GM12878 (cell line): ENCODE measurements around the gene ZNF792. TPM values are rescaled to one million over a fixed set of nuclear protein-coding genes. Genes with fewer than 3 reads are reported as not detected.

Experiments used
- CBX3 ChIP-seq: fragments of 200-600 bp; sonication (generic); IDR thresholded peaks from 2 replicates; pipeline ENCODE4 v1.6.1; 2016; ENCODE audit warnings: low read depth, borderline replicate concordance
- CBX5 ChIP-seq: sonication (generic); IDR thresholded peaks from 2 replicates; pipeline ENCODE4 v1.6.1; 2016; ENCODE audit warnings: low read depth, moderate library complexity, mild to moderate bottlenecking, inconsistent platforms
- FOXK2 ChIP-seq: fragments of 450-650 bp; IDR thresholded peaks from 2 replicates; pipeline ENCODE4 v1.6.1; 2017; ENCODE audit warnings: mild to moderate bottlenecking, moderate library complexity
- FOXM1 ChIP-seq: IDR thresholded peaks from 2 replicates; pipeline ENCODE4 v1.6.1; 2012; ENCODE audit warnings: low read depth, mild to moderate bottlenecking, inconsistent platforms, low read length, moderate library complexity
- MYB ChIP-seq: fragments of 150-350 bp; IDR thresholded peaks from 2 replicates; pipeline ENCODE4 v1.6.1; 2014; ENCODE audit warnings: mild to moderate bottlenecking, low read depth, low read length, borderline replicate concordance
- NFIC ChIP-seq: IDR thresholded peaks from 2 replicates; pipeline ENCODE4 v1.6.1; 2012; ENCODE audit warnings: low read depth, mild to moderate bottlenecking, inconsistent platforms, low read length, moderate library complexity
- NR2C2 ChIP-seq: IDR thresholded peaks from 2 replicates; pipeline ENCODE4 v1.6.1; 2011; ENCODE audit warnings: borderline replicate concordance, low read depth; ENCODE audit not compliant: control insufficient read depth, insufficient read length
- RAD21 ChIP-seq: IDR thresholded peaks from 2 replicates; pipeline ENCODE4 v1.6.1; 2011; ENCODE audit warnings: mild to moderate bottlenecking, low read depth, low read length, moderate library complexity; ENCODE audit not compliant: insufficient read depth
- RAD51 ChIP-seq: fragments of 450-650 bp; IDR thresholded peaks from 2 replicates; pipeline ENCODE4 v1.6.1; 2016; ENCODE audit warnings: moderate library complexity, mild to moderate bottlenecking, inconsistent platforms
- SREBF2 ChIP-seq: IDR thresholded peaks from 2 replicates; pipeline ENCODE4 v1.6.1; 2012; ENCODE audit warnings: mild to moderate bottlenecking, low read length
- SRF ChIP-seq, 2 experiments: IDR thresholded peaks; 2 replicates each; pipeline ENCODE4 v1.6.1; 2011; ENCODE audit warnings: low read depth in 2 of 2, low read length in 2 of 2, mild to moderate bottlenecking in 1 of 2, moderate library complexity in 1 of 2
- STAT1 ChIP-seq: fragments of 450-650 bp; conservative IDR thresholded peaks from 2 replicates; pipeline ENCODE4 v1.6.1; 2014; ENCODE audit warnings: antibody characterized with exemption, mild to moderate bottlenecking
- ZNF207 ChIP-seq: fragments of 450-650 bp; IDR thresholded peaks from 2 replicates; pipeline ENCODE4 v1.6.1; 2014; ENCODE audit warnings: antibody characterized with exemption, mild to moderate bottlenecking, borderline replicate concordance
- polyA plus RNA-seq, 11 experiments: library from polyadenylated mRNA; depleted of rRNA in 4 of 11; unstranded in 6 of 11; stranded (reverse) in 5 of 11; fragments of >200 nt; fragmentation: Nextera tagmentation in 4 of 11; fragmentation: Illumina TruSeq in 1 of 11; extraction: Ambion mirVana in 4 of 11; extraction: Trizol in 1 of 11; gene quantifications; 1 replicate in 1 of 11; 2 replicates in 10 of 11; pipeline versions ENCODE4 v1.2.1 to v1.2.3, GENCODE V29; 2011 to 2016; ENCODE audit warnings: inconsistent platforms in 2 of 11, missing spikeins in 2 of 11, low read depth in 1 of 11
- total RNA-seq, 4 experiments: library from RNA; depleted of rRNA in 3 of 4; stranded (reverse); fragments of >200 nt in 3 of 4; fragmentation: Illumina TruSeq in 1 of 4; extraction: Trizol in 1 of 4; gene quantifications; 2 replicates each; pipeline versions ENCODE4 v1.2.1 to v1.2.3, GENCODE V29; 2013 to 2021
- TF ChIP-seq, protein P1 (sequence below): fragments of 450-650 bp; IDR thresholded peaks from 2 replicates; pipeline ENCODE4 v1.6.1; 2017; ENCODE audit warnings: mild to moderate bottlenecking, low read depth, inconsistent platforms; ENCODE audit not compliant: poor library complexity, severe bottlenecking
- TF ChIP-seq, protein P2 (sequence below): IDR thresholded peaks from 2 replicates; pipeline ENCODE4 v1.6.1; 2012; ENCODE audit warnings: low read depth, low read length, improper control_type of control experiment
- TF ChIP-seq, protein P3 (sequence below): IDR thresholded peaks from 2 replicates; pipeline ENCODE4 v1.6.1; 2012; ENCODE audit warnings: low read length, inconsistent platforms
- TF ChIP-seq, protein P4 (sequence below): fragments of 450-650 bp; formaldehyde crosslinking; IDR thresholded peaks from 2 replicates; pipeline ENCODE4 v1.4.0; 2020; ENCODE audit warnings: mild to moderate bottlenecking, moderate library complexity
- TF ChIP-seq, protein P5 (sequence below): fragments of 450-650 bp; formaldehyde crosslinking; IDR thresholded peaks from 2 replicates; pipeline ENCODE4 v1.5.0; 2022; ENCODE audit warnings: mild to moderate bottlenecking, missing genetic modification characterization

ZNF792 gene
- total and polyA plus RNA-seq, 10 of the 15 experiments (the other 5 are each of a cell fraction or from before 2014, with no cell fraction given): 0.53 to 4.8 (median 1.3) TPM

DNA sequence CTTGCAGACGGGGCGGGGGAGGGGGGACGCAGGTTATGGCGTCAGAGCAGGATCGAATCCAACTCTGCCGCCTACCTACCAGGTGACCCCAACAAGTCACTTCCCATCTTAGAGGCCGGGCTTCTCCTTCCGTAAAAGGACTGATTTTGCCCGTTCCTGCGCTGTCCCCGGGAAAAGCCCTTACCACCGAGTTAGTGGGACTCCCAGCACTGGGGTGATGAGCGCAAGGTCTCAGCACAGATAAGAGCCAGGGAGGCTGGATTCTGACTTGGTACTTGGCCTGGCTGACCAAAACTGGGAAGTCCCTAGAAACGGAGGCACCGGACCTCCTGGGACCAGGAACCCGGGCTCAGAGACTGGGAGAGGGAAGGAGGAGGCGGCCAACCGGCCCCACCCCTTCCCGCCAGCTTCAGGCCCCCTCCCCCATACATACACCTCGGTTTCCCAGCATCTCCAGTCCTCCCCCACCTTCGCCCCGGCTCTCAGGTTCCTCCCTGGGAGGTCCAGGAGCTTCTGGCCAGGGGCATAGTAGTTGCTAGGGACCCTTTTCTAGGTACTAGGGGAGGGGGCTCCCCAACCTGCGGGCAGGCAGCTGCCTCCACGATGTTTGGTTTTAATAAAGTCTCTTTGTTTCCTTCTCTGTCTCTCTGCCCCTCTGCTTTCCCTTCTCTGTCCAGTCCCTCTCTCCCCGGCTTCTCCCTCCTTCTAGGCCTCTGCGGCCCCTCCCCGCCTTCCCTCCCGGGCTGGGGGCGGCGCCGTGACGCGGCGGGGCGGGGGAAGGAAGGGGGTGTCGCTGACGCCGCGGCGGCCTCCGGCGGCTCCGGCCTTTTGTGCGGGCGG is 35.7 kb upstream of the ZNF792 start, which contains the start of gene GRAMD1A (continued):
- TF ChIP-seq, protein P1, sequence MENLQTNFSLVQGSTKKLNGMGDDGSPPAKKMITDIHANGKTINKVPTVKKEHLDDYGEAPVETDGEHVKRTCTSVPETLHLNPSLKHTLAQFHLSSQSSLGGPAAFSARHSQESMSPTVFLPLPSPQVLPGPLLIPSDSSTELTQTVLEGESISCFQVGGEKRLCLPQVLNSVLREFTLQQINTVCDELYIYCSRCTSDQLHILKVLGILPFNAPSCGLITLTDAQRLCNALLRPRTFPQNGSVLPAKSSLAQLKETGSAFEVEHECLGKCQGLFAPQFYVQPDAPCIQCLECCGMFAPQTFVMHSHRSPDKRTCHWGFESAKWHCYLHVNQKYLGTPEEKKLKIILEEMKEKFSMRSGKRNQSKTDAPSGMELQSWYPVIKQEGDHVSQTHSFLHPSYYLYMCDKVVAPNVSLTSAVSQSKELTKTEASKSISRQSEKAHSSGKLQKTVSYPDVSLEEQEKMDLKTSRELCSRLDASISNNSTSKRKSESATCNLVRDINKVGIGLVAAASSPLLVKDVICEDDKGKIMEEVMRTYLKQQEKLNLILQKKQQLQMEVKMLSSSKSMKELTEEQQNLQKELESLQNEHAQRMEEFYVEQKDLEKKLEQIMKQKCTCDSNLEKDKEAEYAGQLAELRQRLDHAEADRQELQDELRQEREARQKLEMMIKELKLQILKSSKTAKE: no peak
- TF ChIP-seq, protein P2, sequence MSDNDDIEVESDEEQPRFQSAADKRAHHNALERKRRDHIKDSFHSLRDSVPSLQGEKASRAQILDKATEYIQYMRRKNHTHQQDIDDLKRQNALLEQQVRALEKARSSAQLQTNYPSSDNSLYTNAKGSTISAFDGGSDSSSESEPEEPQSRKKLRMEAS: no peak
- no peak for TF ChIP-seq SREBF2
- TF ChIP-seq, protein P3, sequence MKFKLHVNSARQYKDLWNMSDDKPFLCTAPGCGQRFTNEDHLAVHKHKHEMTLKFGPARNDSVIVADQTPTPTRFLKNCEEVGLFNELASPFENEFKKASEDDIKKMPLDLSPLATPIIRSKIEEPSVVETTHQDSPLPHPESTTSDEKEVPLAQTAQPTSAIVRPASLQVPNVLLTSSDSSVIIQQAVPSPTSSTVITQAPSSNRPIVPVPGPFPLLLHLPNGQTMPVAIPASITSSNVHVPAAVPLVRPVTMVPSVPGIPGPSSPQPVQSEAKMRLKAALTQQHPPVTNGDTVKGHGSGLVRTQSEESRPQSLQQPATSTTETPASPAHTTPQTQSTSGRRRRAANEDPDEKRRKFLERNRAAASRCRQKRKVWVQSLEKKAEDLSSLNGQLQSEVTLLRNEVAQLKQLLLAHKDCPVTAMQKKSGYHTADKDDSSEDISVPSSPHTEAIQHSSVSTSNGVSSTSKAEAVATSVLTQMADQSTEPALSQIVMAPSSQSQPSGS: no peak
- TF ChIP-seq CBX5: no peak
- no peak for TF ChIP-seq FOXK2
- no peak; the same call in 1 of the 2 replicates for TF ChIP-seq NFIC
- no peak for TF ChIP-seq RAD21
- TF ChIP-seq, protein P4, sequence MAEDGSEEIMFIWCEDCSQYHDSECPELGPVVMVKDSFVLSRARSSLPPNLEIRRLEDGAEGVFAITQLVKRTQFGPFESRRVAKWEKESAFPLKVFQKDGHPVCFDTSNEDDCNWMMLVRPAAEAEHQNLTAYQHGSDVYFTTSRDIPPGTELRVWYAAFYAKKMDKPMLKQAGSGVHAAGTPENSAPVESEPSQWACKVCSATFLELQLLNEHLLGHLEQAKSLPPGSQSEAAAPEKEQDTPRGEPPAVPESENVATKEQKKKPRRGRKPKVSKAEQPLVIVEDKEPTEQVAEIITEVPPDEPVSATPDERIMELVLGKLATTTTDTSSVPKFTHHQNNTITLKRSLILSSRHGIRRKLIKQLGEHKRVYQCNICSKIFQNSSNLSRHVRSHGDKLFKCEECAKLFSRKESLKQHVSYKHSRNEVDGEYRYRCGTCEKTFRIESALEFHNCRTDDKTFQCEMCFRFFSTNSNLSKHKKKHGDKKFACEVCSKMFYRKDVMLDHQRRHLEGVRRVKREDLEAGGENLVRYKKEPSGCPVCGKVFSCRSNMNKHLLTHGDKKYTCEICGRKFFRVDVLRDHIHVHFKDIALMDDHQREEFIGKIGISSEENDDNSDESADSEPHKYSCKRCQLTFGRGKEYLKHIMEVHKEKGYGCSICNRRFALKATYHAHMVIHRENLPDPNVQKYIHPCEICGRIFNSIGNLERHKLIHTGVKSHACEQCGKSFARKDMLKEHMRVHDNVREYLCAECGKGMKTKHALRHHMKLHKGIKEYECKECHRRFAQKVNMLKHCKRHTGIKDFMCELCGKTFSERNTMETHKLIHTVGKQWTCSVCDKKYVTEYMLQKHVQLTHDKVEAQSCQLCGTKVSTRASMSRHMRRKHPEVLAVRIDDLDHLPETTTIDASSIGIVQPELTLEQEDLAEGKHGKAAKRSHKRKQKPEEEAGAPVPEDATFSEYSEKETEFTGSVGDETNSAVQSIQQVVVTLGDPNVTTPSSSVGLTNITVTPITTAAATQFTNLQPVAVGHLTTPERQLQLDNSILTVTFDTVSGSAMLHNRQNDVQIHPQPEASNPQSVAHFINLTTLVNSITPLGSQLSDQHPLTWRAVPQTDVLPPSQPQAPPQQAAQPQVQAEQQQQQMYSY (CRISPR knock-in tag): 0 out of 2 replicates have a peak, but pooled peaks have one; percentile 45
- no peak for TF ChIP-seq MYB
- no peak for TF ChIP-seq CBX3
- peak; percentile 77; the same call in 1 of the 2 replicates for TF ChIP-seq RAD51
- no peak for TF ChIP-seq ZNF207
- TF ChIP-seq, protein P5, sequence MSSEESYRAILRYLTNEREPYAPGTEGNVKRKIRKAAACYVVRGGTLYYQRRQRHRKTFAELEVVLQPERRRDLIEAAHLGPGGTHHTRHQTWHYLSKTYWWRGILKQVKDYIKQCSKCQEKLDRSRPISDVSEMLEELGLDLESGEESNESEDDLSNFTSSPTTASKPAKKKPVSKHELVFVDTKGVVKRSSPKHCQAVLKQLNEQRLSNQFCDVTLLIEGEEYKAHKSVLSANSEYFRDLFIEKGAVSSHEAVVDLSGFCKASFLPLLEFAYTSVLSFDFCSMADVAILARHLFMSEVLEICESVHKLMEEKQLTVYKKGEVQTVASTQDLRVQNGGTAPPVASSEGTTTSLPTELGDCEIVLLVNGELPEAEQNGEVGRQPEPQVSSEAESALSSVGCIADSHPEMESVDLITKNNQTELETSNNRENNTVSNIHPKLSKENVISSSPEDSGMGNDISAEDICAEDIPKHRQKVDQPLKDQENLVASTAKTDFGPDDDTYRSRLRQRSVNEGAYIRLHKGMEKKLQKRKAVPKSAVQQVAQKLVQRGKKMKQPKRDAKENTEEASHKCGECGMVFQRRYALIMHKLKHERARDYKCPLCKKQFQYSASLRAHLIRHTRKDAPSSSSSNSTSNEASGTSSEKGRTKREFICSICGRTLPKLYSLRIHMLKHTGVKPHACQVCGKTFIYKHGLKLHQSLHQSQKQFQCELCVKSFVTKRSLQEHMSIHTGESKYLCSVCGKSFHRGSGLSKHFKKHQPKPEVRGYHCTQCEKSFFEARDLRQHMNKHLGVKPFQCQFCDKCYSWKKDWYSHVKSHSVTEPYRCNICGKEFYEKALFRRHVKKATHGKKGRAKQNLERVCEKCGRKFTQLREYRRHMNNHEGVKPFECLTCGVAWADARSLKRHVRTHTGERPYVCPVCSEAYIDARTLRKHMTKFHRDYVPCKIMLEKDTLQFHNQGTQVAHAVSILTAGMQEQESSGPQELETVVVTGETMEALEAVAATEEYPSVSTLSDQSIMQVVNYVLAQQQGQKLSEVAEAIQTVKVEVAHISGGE (CRISPR knock-in tag): peak; percentile 35; the same call in 1 of the 2 replicates
- TF ChIP-seq SRF (IDR thresholded peaks at IDR 0.05; ENCODE audit: low read depth in 2 of 2, low read length in 2 of 2): no peak
- TF ChIP-seq STAT1: no peak
- TF ChIP-seq FOXM1: no peak
- no peak for TF ChIP-seq NR2C2
